IMR-90 (cell line): ENCODE data around the gene LRRC1. TPM values are rescaled to one million over a fixed set of nuclear protein-coding genes. Genes with fewer than 3 reads are reported as not detected.

Source experiments
- ATAC-seq: fragments of 200-7000 bp; cut with Tn5 transposase; 2 replicates; pipeline ENCODE4 v1.9.1; 2020; ENCODE audit warnings: low read depth, mild to moderate bottlenecking, moderate library complexity
- BruUV-seq: library from RNA; stranded (reverse); fragments of 400-500 nt; replicated peaks from 2 replicates; lab custom pipeline; 2021; lab: Mats Ljungman, UMichigan
- CTCF ChIA-PET: fragments of 300-600 bp; formaldehyde crosslinking; extraction: SDS; loops from one replicate; lab custom pipeline; 2021; ENCODE audit warnings: antibody characterized with exemption; lab: Yijun Ruan, JAX
- POLR2A ChIA-PET: fragments of 300-600 bp; sonication (Branson Sonifier 250); formaldehyde crosslinking; loops from one replicate; lab custom pipeline; 2022; ENCODE audit warnings: antibody characterized with exemption; ENCODE audit not compliant: unreplicated experiment; lab: Charles Lee
- DNase-seq: peaks from one replicate; pipeline ENCODE4 v3.0.0; 2013
- H2AFZ ChIP-seq: replicated peaks from 2 replicates; pipeline ENCODE3; 2013; ENCODE audit warnings: low read length, mild to moderate bottlenecking; ENCODE audit not compliant: poor library complexity
- H2AK5ac ChIP-seq: 2 replicates; pipeline ENCODE4 v1.6.1; 2013; ENCODE audit warnings: low read depth, low read length, inconsistent platforms
- H2AK9ac ChIP-seq: replicated peaks from 2 replicates; pipeline ENCODE3; 2013; ENCODE audit warnings: mild to moderate bottlenecking, low read depth, low read length, moderate library complexity; ENCODE audit not compliant: poor library complexity
- H2BK120ac ChIP-seq: 2 replicates; pipeline ENCODE4 v1.6.1; 2013; ENCODE audit warnings: low read depth, low read length, inconsistent platforms
- H2BK15ac ChIP-seq: 3 replicates; pipeline ENCODE4 v1.6.1; 2013; ENCODE audit warnings: low read depth, low read length, inconsistent platforms
- H2BK20ac ChIP-seq: 2 replicates; pipeline ENCODE4 v1.6.1; 2013; ENCODE audit warnings: low read depth, mild to moderate bottlenecking, inconsistent platforms, low read length, moderate library complexity
- H2BK5ac ChIP-seq: 2 replicates; pipeline ENCODE4 v1.6.1; 2013; ENCODE audit warnings: mild to moderate bottlenecking, low read depth, low read length, inconsistent platforms; ENCODE audit not compliant: poor library complexity, severe bottlenecking
- H3K14ac ChIP-seq: replicated peaks from 2 replicates; pipeline ENCODE4 v1.6.1; 2013; ENCODE audit warnings: low read depth, low read length, inconsistent platforms
- H3K18ac ChIP-seq: 2 replicates; pipeline ENCODE4 v1.6.1; 2013; ENCODE audit warnings: low read depth, low read length, control low read depth
- H3K23ac ChIP-seq: 2 replicates; pipeline ENCODE4 v1.6.1; 2013; ENCODE audit warnings: low read depth, low read length, inconsistent platforms
- H3K27ac ChIP-seq: 2 replicates; pipeline ENCODE4 v1.5.1; 2013; ENCODE audit warnings: mild to moderate bottlenecking, control low read depth, low read length; ENCODE audit not compliant: insufficient read depth
- H3K27me3 ChIP-seq: 2 replicates; pipeline ENCODE4 v1.6.1; 2013; ENCODE audit warnings: low read length; ENCODE audit not compliant: control insufficient read depth, insufficient read depth
- H3K36me3 ChIP-seq: 2 replicates; pipeline ENCODE4 v1.6.1; 2013; ENCODE audit warnings: low read length, mixed read lengths; ENCODE audit not compliant: control insufficient read depth, insufficient read depth
- H3K4ac ChIP-seq: 2 replicates; pipeline ENCODE4 v1.6.1; 2013; ENCODE audit warnings: low read depth, low read length, inconsistent platforms
- H3K4me1 ChIP-seq: 2 replicates; pipeline ENCODE4 v1.6.1; 2013; ENCODE audit warnings: low read length, mixed read lengths; ENCODE audit not compliant: control insufficient read depth, insufficient read depth
- H3K4me2 ChIP-seq: 2 replicates; pipeline ENCODE4 v1.6.1; 2013; ENCODE audit warnings: low read depth, mild to moderate bottlenecking, control low read depth, low read length, moderate library complexity
- H3K4me3 ChIP-seq: 2 replicates; pipeline ENCODE4 v1.5.1; 2013; ENCODE audit warnings: low read depth, mild to moderate bottlenecking, control low read depth, low read length, moderate library complexity; ENCODE audit not compliant: insufficient read depth
- H3K56ac ChIP-seq: 2 replicates; pipeline ENCODE4 v1.6.1; 2013; ENCODE audit warnings: low read length, inconsistent platforms; ENCODE audit not compliant: insufficient read depth; ENCODE audit errors: extremely low read depth
- H3K79me1 ChIP-seq, 2 experiments: 2 replicates each; pipeline ENCODE4 v1.6.1; 2013; ENCODE audit warnings: low read length in 2 of 2, inconsistent platforms in 1 of 2, low read depth in 1 of 2
- H3K9ac ChIP-seq: 2 replicates; pipeline ENCODE4 v1.6.1; 2013; ENCODE audit warnings: low read depth, low read length, control low read depth
- H3K9me1 ChIP-seq: 2 replicates; pipeline ENCODE4 v1.6.1; 2013; ENCODE audit warnings: low read length, inconsistent platforms; ENCODE audit not compliant: insufficient read depth
- H3K9me3 ChIP-seq: 2 replicates; pipeline ENCODE4 v1.6.1; 2013; ENCODE audit warnings: low read length; ENCODE audit not compliant: control insufficient read depth, insufficient read depth
- H4K20me1 ChIP-seq: 2 replicates; pipeline ENCODE4 v1.6.1; 2013; ENCODE audit warnings: low read length, inconsistent platforms; ENCODE audit not compliant: insufficient read depth
- H4K5ac ChIP-seq: 2 replicates; pipeline ENCODE4 v1.6.1; 2013; ENCODE audit warnings: mild to moderate bottlenecking, low read depth, low read length, control low read depth
- H4K8ac ChIP-seq, 2 experiments: 2 replicates each; pipeline ENCODE4 v1.6.1; 2013; ENCODE audit warnings: low read depth in 2 of 2, low read length in 2 of 2, control low read depth in 1 of 2, inconsistent platforms in 1 of 2
- H4K91ac ChIP-seq: 2 replicates; pipeline ENCODE4 v1.6.1; 2013; ENCODE audit warnings: low read depth, low read length, inconsistent platforms; ENCODE audit not compliant: insufficient read depth
- BHLHE40 ChIP-seq: fragments of 150-350 bp; IDR thresholded peaks from 2 replicates; pipeline ENCODE4 v1.6.1; 2016; ENCODE audit warnings: mild to moderate bottlenecking, low read depth, low read length
- FOS ChIP-seq: fragments of 150-350 bp; IDR thresholded peaks from 2 replicates; pipeline ENCODE4 v1.6.1; 2016; ENCODE audit warnings: low read depth, low read length
- MAFK ChIP-seq: IDR thresholded peaks from 2 replicates; pipeline ENCODE4 v1.6.1; 2012; ENCODE audit warnings: low read depth, low read length, improper control_type of control experiment
- MXI1 ChIP-seq: IDR thresholded peaks from 2 replicates; pipeline ENCODE4 v1.6.1; 2012; ENCODE audit warnings: low read depth, mild to moderate bottlenecking, low read length, moderate library complexity, borderline replicate concordance
- NFE2L2 ChIP-seq: fragments of 150-350 bp; IDR thresholded peaks from 2 replicates; pipeline ENCODE4 v1.6.1; 2016; ENCODE audit warnings: low read depth, mild to moderate bottlenecking, low read length
- POLR2A ChIP-seq: IDR thresholded peaks from 2 replicates; pipeline ENCODE4 v1.6.1; 2012; ENCODE audit warnings: mild to moderate bottlenecking, low read depth, low read length
- RAD21 ChIP-seq: IDR thresholded peaks from 2 replicates; pipeline ENCODE4 v1.6.1; 2012; ENCODE audit warnings: low read length, improper control_type of control experiment
- RCOR1 ChIP-seq: IDR thresholded peaks from 2 replicates; pipeline ENCODE4 v1.6.1; 2012; ENCODE audit warnings: mild to moderate bottlenecking, low read length, improper control_type of control experiment; ENCODE audit not compliant: insufficient replicate concordance
- RFX5 ChIP-seq: IDR thresholded peaks from 2 replicates; pipeline ENCODE4 v1.8.0; 2012; ENCODE audit warnings: low read depth, mild to moderate bottlenecking, low read length, moderate library complexity
- SMC3 ChIP-seq: fragments of 150-350 bp; IDR thresholded peaks from 2 replicates; pipeline ENCODE4 v1.6.1; 2016; ENCODE audit warnings: low read depth, mild to moderate bottlenecking, antibody characterized with exemption, low read length, moderate library complexity
- USF2 ChIP-seq: fragments of 150-350 bp; IDR thresholded peaks from 2 replicates; pipeline ENCODE4 v1.6.1; 2017; ENCODE audit warnings: mild to moderate bottlenecking, antibody characterized with exemption, low read length, low read depth
- WGBS, 2 experiments: methylation state at CpG; one replicate each; pipeline versions ENCODE4 v1.1.5 to v1.1.7; 2013; ENCODE audit warnings: missing lambda C conversion rate in 2 of 2; ENCODE audit not compliant: insufficient read length in 1 of 2; ENCODE audit errors: extremely low coverage in 2 of 2; 5-methylcytosine and 5-hydroxymethylcytosine counted together
- dilution Hi-C: fragments of 300-500 bp; cut with HindIII; formaldehyde crosslinking; loops from one replicate; pipeline ENCODE4 v1.14.3; 2018; ENCODE audit warnings: low sequenced_read_pairs; ENCODE audit not compliant: unreplicated experiment
- in situ Hi-C: fragments of 300-500 bp; cut with MboI; formaldehyde crosslinking; loops from 3 replicates; pipeline ENCODE4 v1.14.3; 2019; ENCODE audit warnings: low sequenced_read_pairs, inconsistent platforms, mixed read lengths
- intact Hi-C: fragments of 100-400 bp; cut with micrococcal nuclease; formaldehyde crosslinking; loops from 2 replicates; pipeline ENCODE4 v1.10.0; 2022
- polyA plus RNA-seq, 3 experiments: library from polyadenylated mRNA; depleted of rRNA; stranded (reverse); fragments of >200 nt; gene quantifications; 2 replicates each; pipeline ENCODE4 v1.2.3, GENCODE V29; 2012; ENCODE audit warnings: low replicate concordance in 1 of 3
- total RNA-seq: library from RNA; depleted of rRNA; stranded (reverse); fragments of >200 nt; gene quantifications from 2 replicates; pipeline ENCODE4 v1.2.3, GENCODE V29; 2012
- TF ChIP-seq, protein P1 (sequence below): fragments of 150-350 bp; IDR thresholded peaks from 2 replicates; pipeline ENCODE4 v1.6.1; 2016; ENCODE audit warnings: low read depth, mild to moderate bottlenecking, low read length, moderate library complexity, borderline replicate concordance

Gene LRRC1
- total and polyA plus RNA-seq, 2 of the 4 experiments (the other 2 are of a cell fraction): 5.1 to 6.1 TPM

DNA sequence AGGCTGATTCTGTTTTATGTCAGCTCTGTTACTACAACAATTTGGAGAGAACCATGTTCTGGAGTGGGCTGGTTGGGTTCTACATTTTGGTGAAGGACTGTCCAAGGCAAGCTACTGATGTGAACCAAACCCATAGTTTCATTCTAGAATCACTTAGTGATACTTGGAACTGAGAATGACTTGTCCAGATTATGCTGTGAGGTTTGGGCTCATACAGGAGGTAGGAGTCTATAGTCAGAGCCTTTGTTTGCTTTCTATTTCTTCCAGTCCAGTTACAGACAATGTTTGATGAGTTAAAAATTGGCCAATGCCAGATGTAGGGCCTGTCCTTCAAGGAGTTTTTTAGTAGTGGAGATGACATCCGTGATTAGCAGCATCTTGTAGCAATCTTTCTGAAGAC is 97.9 kb downstream of the LRRC1 start:
- ATAC-seq (no peak), DNase-seq (no peak)
- Histone ChIP-seq H2BK20ac (no peak overlapping the region), H2BK5ac (no peak overlapping the region), H3K79me1 (peaks cover 0 to 10% of the 10 kb centered on the region in 2 experiments; a peak in 2 of 4 replicates), H4K91ac (no peak overlapping the region), H2BK120ac (no peak overlapping the region), H3K9ac (no peak overlapping the region), H2BK15ac (no peak overlapping the region), H4K8ac (no peak overlapping the region), H2AFZ (no peak overlapping the region), H4K20me1 (no peaks in the 10 kb centered on the region; the same call in 1 of the 2 replicates), H3K27me3 (no peaks in the 10 kb centered on the region), H3K36me3 (no peaks in the 10 kb centered on the region; the same call in 1 of the 2 replicates), H3K27ac (no peak overlapping the region), H4K5ac (no peak overlapping the region), H3K4me3 (no peak overlapping the region), H3K4me1 (peaks cover 10% of the 10 kb centered on the region), H3K56ac (no peak overlapping the region), H3K23ac (no peak overlapping the region), H3K9me3 (no peaks in the 10 kb centered on the region), H3K4me2 (no peak overlapping the region), H2AK9ac (no peak overlapping the region), H3K14ac (no peak overlapping the region; the same call in 1 of the 2 replicates), H2AK5ac (no peak overlapping the region), H3K4ac (peak overlapping the region; percentile 20; the same call in 1 of the 2 replicates), H3K18ac (no peak overlapping the region), H3K9me1 (peaks cover 8% of the 10 kb centered on the region; the same call in 1 of the 2 replicates)
- dilution Hi-C loops: no loop called here
- WGBS, 2 experiments: no CpG with 5 or more reads among the region's 1 CpG
- intact Hi-C loops: no loop called here
- in situ Hi-C loops: no loop called here
- ChIA-PET CTCF (interaction anchor here (1.0 kb wide), 1 partner anchor 9 kb away, joined by 5 read pairs; no protein-coding TSS in a partner anchor), POLR2A (no interaction called here)
- TF ChIP-seq FOS: no peak
- TF ChIP-seq USF2: no peak
- no peak for TF ChIP-seq MXI1
- TF ChIP-seq, protein P1, sequence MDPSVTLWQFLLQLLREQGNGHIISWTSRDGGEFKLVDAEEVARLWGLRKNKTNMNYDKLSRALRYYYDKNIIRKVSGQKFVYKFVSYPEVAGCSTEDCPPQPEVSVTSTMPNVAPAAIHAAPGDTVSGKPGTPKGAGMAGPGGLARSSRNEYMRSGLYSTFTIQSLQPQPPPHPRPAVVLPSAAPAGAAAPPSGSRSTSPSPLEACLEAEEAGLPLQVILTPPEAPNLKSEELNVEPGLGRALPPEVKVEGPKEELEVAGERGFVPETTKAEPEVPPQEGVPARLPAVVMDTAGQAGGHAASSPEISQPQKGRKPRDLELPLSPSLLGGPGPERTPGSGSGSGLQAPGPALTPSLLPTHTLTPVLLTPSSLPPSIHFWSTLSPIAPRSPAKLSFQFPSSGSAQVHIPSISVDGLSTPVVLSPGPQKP: no peak
- no peak for TF ChIP-seq MAFK
- TF ChIP-seq RFX5: no peak
- no peak for TF ChIP-seq POLR2A
- no peak for TF ChIP-seq RCOR1
- no peak for TF ChIP-seq NFE2L2
- TF ChIP-seq BHLHE40: no peak
- TF ChIP-seq RAD21: no peak
- no peak for TF ChIP-seq SMC3
- BruUV-seq: no TSS peak
